ENCODE measurements around the gene TMEM184A.

Gene TMEM184A

GRCh38 chr7:1550846-1551155 is 5.2 kb downstream of the TMEM184A start:
- no peak for DNase-seq (ENCODE audit: low read depth in 2 of 2)

DNA sequence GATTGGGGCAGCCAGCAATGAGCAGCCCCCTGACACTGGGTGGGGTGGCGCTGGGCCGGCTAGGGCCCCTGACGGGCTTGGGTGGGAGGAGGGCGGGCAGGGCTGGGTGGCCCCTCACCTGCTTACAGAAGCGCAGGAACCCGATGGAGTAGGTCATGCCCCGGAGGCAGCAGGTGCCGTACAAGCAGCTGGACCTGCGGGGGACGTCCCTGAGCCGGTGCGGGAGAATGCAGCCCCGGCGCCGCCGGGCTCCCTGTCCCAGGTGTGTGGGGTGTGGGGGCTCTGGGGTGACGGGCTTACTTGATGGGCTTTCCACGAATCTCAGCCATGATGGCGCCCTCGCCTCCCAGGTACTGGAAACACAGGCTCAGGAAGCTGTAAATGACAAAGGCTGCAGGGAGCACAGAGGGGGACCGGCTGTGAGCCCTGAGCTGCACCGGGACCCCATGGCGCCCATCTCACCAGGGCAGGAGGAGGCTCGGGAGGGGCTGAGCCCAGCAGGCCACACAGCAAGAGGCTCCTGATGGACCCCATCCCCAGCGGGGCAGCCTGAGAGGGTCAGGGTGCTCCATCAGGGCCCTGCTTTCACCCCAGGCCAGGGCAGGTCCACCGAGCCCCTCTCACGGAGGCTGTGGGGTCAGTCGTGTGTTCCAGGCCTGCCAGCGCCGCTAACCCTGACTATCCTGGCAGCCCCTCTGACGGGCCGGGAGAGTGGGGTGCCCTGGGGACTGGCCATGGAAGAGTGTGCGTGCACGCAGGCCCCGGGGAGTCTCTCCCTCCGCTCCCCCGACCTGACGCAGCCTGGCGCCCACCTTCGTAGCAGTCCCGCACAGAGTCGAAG is 5.8 kb downstream of the TMEM184A start:
- DNase-seq (ENCODE audit: low read depth in 2 of 2): no peak

DNA sequence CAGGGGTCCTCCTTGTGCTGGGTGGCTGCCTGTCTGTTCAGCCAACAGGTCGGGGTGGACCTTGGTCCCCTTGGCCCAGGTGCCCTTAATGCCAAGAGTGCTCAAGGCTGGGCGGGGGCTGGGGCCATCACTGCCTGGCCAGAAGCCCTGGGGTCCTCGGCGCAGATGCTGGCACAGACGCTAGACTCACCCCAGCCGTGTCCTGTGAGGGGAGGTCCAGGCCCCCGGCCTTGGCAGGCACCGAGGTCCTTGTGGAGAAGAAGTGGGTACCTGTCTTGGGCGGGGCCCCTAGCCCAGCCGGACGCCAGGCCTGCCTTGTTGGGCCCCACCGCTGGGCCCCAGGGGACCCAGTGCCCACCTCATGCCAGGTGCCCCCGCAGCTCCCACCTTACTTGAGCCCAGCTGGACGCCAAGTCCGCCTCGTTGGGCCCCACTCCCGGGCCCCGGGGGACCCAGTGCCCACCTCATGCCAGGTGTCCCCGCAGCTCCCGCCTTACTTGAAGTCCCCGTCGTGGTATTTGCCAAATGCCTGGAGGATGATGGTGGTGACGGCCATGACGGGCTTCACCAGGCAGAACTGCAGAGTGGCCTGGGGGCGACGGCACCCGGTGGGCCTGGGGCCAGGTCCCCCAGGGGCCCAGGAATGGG is 6.5 kb downstream of the TMEM184A start:
- no peak for DNase-seq (ENCODE audit: low read depth in 2 of 2)

- DNase-seq (ENCODE audit: low read depth in 2 of 2): no peak
These were observed 7.1 kb downstream of the TMEM184A start for GRCh38 chr7:1548944-1549343.

GRCh38 chr7:1548438-1548831 is 7.6 kb downstream of the TMEM184A start:
- DNase-seq (ENCODE audit: low read depth in 2 of 2): no peak

DNA sequence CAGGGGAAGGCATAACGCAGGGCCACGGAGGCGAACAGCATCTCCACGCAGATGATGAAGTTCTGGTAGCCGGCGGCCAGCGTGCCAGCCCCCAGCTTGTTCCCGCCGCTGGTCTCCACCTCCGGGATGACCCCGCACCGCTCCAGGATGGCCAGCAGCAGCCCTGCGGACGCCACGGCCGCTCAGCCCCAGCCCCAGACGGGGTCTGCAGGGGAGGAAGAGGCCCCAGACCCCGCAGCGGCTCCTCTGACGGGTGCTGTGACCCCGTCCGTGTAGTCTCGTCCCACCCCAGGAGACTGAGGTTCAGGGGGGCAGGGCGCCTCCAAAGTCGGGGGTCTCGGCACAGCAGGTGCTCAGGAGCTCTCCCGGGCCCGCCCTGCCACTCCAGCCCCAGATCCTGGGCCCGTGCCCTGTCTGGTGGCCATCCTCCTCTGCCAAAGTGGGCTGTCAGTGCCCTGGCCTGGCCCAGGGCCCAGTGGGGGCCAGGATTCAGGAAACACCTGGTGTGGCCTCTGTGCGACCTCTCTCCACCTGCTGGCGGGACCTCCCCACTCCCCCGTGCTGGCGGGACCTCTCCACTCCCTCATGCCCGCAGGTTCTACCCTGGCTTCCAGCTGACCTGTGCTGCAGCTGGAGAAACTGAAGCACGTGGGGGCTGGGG is 8.1 kb downstream of the TMEM184A start:
- no peak for DNase-seq (ENCODE audit: low read depth in 2 of 2)

- no peak for DNase-seq (ENCODE audit: low read depth in 2 of 2)
These were observed 8.9 kb downstream of the TMEM184A start for GRCh38 chr7:1546909-1547776.

DNA sequence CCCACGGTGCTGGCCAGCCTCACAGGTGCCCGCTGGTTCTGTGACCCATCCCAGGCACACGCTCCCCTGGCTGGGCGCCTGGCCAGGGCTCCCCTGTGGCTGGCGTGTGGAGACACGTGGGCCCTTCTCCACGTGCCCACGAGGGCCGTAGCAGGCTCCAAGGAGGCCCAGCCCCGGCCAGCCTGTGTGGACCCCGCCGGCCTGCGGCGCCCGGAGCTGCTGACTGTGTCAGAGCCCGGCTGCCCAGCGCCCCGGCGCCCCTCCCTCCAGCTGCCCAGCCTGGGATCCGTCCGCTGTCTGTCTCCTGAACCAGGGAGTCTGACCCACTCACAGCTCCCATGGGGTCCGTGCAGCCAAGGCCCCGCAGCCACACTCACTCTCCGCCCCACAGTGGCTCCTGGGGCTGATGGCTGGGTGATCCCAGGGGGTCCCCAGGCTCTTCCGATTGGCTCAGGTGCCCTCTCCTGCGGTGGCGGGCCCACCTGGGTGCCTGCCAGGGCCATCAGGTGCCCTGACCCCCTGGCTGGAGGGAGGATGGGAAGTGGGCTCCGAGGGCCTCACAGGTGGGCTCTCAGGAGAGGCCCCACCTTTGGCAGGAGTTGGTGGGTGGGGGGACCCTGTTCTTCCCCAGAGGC is 9.6 kb downstream of the TMEM184A start:
- no peak for DNase-seq (ENCODE audit: low read depth in 2 of 2)

DNA sequence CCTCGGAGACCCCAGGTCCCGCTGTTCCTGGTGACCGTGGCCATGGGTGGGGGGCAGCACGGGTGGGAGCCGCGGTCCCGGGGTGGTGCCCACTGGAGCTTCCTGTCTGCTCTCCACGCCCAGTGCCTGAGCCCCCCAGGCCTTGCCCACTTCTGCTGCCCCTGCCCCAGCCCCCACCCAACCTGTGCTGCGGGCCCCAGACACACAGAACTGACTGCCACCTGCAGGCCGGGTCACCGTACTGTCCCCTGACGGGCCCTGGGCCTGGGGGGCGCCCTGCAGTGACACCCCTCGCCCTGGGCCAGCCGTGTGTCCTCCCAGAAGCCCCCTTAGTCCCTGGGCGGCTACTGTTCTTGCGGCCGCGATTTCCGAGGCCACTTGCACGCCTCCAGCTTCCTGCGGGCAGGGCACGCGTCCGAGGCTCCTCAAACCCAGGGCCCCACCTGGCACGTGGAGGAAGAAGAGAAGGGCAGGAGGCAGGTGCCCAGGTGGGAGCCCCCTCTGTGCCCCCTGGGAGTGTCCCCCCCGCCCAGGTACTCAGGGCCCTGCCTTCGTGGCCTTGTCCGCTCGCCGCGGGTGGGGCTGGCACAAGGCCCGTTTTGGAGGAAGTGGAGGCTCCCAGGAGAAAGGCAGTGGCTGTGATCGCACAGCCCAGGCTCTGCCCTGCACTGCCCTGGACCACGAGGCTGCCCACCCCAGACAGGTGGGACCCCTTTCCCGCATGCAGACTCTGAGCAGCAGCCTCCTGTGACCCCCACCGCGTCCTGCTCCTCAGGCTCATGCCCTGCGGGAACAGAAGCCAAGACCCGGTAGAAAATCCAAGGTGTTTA is 10.4 kb downstream of the TMEM184A start:
- no peak for DNase-seq (ENCODE audit: low read depth in 2 of 2)

DNA sequence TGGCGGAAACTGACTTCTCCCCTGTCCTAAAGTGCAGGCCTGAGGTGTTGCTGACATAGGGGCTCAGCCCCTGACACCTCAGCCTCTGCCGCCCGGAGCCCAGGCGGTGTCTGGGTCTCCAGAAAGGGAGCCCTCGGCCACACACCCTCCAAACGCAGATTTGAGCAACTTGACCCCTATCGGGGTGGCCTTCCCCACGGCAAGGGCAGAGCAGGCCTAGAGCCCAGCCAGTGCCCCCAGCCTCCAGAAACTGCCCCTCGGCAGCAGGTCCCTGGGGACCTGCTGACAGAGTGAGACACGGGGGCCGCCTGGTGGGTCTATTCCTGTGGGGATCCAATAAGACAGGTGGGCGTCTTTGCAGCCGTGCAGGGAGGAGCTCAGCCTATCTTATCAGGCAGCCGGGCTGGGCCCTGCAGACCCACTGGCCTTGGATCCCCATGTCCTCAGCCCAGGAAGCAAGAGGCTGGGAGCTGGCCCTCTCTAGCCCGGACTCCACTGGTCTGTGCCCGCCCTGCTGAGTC is 11.0 kb downstream of the TMEM184A start:
- no peak for DNase-seq (ENCODE audit: low read depth in 2 of 2)

DNA sequence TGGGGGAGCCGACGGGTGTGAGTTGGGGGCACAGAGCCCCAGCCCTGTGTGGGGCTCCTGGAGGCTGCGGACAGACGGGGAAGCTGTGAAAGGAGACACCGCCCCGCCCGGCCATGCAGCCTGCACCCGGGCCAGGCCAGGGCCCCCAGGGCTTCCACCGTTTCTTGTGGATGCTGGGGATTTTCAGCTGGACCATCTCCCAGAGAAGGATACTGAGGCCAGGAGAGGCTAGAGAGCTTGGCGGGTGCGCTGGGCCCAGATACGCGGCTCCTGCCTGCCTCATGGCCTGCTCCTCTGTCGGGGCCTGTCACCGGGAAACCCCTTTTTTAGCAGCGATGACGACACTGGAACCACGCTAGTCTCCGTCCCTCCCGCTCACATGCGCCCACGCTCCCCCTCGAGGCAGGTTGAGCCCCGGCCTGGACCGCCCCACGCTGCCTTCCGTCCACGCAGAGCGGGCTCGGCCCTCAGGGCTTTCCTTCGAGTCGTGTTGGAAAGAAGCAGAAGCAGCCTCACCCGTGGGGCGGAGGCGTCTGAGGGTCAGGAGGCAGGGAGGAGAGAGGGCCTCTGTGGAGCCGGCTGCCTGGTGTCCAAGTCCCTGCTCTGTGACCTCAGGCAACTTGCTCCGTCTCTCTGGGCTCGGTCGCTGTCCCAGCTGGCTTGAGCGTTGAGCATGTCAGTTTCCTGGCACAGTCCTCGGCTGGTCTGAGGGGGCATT is 11.7 kb downstream of the TMEM184A start:
- DNase-seq (ENCODE audit: low read depth in 2 of 2): no peak

DNA sequence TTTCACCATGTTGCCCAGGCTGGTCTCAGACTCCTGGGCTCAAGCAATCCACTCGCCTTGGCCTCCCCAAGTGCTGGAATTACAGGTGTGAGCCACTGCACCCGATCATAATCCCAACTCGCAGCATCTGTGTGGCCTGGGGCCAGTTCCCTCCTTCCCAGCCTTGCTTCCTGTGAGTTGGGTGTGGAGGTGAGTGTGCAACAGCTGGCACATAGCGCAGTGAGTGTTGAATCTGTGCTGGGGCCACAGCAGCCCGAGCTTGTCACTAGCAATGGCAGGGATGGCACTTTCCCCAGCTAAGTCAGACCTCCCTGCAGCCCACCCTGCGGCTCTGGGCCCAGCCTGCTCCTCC is 12.2 kb downstream of the TMEM184A start:
- no peak for DNase-seq (ENCODE audit: low read depth in 2 of 2)

- no peak for DNase-seq (ENCODE audit: low read depth in 2 of 2)
These were observed 12.9 kb downstream of the TMEM184A start for GRCh38 chr7:1542841-1543747.

DNA sequence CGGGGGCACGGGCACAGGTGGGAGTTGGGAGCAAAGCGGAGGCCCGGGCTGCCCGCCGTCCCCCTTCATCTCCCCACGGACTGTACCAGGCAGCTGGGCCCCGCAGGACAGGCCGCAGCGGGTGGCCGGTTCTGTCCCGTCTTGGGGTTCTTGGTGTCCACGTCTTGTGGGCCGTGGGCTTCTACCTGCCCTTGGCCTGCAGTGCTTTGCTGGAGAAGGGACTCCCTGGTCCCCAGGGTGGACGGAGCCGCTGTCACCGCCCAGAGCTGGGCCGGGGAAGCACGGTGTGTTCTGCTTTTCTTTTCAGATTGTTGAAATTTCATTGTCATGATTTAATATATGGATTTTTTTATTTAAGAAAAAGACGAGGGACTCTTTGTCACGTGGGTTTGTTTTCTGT is 13.7 kb downstream of the TMEM184A start:
- no peak for DNase-seq (ENCODE audit: low read depth in 2 of 2)

DNA sequence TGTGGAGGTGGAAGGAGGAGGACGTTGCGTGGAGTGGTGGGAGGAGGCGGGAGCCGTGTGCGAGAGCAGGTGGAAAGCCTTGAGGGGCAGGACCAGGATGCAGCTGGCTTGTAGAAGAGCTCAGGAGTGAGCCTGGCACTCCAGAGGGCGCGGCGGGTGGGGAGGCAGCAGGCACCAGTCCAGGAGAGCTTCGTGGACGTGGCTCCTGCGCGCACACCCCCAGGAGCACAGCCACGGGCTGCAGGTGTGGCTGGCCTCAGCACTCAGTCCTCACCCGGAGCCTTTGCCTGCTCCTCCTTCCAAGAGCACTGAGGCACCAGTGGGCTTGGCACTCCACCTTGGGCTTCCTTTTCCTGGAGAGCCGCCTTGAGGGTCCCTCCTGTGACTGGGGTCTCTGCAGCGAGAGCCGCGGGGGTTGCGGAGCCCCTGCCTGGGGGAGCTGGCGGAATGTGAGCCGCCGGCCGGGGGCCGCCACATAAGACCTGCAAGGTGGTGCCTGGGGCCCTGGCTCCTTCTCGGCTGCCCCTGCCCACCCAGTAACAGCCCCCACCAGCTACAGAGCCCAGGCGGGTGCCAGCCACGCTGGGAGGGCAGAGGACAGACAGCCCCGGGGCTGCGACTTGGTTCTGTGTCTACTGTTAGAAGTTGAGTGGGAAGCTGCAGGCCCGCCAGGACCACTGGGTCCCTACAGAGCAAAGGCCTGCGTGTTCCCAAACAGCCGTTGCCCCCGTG is 14.4 kb downstream of the TMEM184A start:
- DNase-seq (ENCODE audit: low read depth in 2 of 2): no peak

DNA sequence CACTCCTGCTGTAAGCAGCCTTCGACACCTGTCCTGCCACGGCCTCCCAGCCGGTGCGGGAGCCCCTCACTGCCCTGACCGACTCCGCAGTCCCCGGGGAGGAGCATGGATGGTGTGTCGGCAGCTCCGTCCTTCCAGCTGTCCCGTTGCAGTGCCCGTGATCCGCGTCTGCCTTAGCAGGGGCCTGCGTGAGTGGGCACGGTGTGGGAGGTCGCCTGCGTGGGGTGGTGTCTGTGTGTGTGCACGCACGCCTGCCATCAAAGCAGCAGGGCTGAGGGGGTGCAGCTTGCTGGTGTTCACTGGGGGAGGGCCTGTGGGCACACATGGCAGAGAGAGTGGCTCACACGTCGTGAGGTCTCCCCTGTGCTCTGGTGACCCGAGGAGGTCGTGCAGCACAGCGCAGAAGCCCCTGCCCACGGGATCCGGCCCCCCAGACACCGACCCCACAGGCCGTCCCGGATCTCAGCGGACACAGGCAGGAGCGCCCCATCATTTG is 15.2 kb downstream of the TMEM184A start:
- no peak for DNase-seq (ENCODE audit: low read depth in 2 of 2)

DNA sequence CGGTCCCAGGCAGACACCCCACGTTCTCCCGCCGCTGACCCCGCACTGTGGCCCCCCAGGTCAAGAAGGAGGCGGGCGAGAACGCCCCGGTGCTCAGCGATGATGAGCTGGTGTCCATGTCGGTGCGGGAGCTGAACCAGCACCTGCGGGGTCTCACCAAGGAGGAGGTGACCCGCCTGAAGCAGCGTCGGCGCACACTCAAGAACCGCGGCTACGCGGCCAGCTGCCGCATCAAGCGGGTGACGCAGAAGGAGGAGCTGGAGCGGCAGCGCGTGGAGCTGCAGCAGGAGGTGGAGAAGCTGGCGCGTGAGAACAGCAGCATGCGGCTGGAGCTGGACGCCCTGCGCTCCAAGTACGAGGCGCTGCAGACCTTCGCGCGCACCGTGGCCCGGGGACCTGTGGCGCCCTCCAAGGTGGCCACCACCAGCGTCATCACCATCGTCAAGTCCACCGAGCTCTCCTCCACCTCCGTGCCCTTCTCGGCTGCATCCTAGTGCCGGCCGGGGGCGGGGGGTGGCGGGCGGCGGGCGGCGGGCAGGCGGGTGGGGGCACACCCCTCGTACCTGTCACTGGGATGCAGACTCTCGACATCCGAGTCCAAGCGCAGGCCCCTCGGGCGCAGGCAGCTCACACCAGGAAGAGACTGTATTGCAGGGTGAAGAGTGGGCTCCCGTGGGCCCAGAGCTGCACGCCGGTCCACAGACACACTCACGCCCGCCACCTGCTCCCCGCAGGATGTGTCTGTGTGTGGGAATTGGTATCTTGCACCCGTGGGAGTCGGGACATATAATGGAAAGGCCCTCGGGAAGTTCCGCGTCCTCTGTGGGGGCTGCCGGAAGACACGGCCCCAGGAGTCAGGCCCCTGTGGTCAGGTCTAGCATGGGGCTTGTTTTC is 15.9 kb downstream of the TMEM184A start:
- no peak for DNase-seq (ENCODE audit: low read depth in 2 of 2)

Data from stimulated activated CD8-positive, alpha-beta memory T cell treated with anti-CD3 and anti-CD28 coated beads, Interleukin-15, amount 100 ng/mL, for 48 hours (primary cell).